ENCODE results near the gene CELSR1. TPM values are rescaled to one million over a fixed set of nuclear protein-coding genes. Genes with fewer than 3 reads are reported as not detected.

The CELSR1 gene
- total and polyA plus RNA-seq, 2 donors (not counting 1 experiment from before 2014, with no cell fraction given): 30.2 to 34.8 TPM

DNA sequence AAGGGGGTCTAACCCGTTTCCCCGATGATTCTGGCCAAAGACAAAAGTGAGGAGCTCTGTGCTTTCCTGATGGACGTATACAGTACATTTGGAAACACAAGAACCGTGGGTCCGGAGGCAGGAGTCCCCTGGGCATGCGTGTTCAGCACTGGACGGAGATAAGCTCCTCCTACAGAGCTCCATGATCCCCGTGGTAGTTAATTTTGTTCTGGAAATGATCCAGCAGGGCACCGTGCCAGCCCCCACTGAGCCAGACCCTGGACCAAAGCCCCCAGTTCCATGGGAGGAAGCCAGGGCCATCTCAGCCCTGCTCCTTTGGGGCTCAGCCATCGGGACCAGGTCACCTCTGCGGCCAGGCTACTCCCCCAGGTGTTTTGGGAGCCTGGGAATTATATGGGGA is 118.6 kb downstream of the CELSR1 start:
- Histone ChIP-seq H3K4me1 (ENCODE audit: control insufficient read depth in 2 of 2, insufficient read depth in 2 of 2, low read length in 2 of 2) (peaks cover 6 to 36% of the 10 kb centered on the region in 2 donors), H3K4me2 (replicated peaks; ENCODE audit: low read depth, low read length, poor library complexity, severe bottlenecking) (no peak overlapping the region), H3K36me3 (replicated peaks in 1 of 2; ENCODE audit: control extremely low read depth in 1 of 2, control insufficient read depth in 1 of 2, extremely low read depth in 1 of 2, insufficient read depth in 2 of 2, low read length in 1 of 2) (peaks cover 0 to 18% of the 10 kb centered on the region in 2 experiments), H3K79me2 (ENCODE audit: control insufficient read depth, insufficient read depth, low read length) (peaks cover 19% of the 10 kb centered on the region), H2AFZ (ENCODE audit: insufficient read depth, low read depth, low read length, poor library complexity, severe bottlenecking) (no peak overlapping the region), H3K27me3 (replicated peaks in 1 of 4; ENCODE audit: control extremely low read depth in 1 of 4, control insufficient read depth in 3 of 4, insufficient read depth in 4 of 4, low read length in 3 of 4) (no peaks in the 10 kb centered on the region), H3K4me3 (ENCODE audit: control extremely low read depth in 1 of 5, extremely low read depth in 1 of 5, insufficient read depth in 1 of 5, low read depth in 2 of 5, low read length in 4 of 5) (no peak overlapping the region), H3K9me3 (ENCODE audit: control extremely low read depth in 1 of 3, control insufficient read depth in 2 of 3, insufficient read depth in 1 of 3, low read length in 2 of 3) (peaks cover 0 to 8% (median 0%) of the 10 kb centered on the region in 3 donors), H4K20me1 (ENCODE audit: control insufficient read depth, insufficient read depth, low read length, poor library complexity, severe bottlenecking) (peaks cover 11% of the 10 kb centered on the region), H3K27ac (ENCODE audit: low read length in 2 of 2) (no peak overlapping the region), H3K9ac (ENCODE audit: low read length) (no peak overlapping the region)
- Mint-ChIP-seq H3K27ac (no peak overlapping the region), H3K4me3 (no peak overlapping the region), H3K27me3 (no peaks in the 10 kb centered on the region), H3K4me1 (peaks cover 13% of the 10 kb centered on the region), H3K9me3 (ENCODE audit: insufficient read depth) (no peaks in the 10 kb centered on the region)
- ChIA-PET CTCF (no interaction called here), POLR2A (no interaction called here)
- 85% methylated on average over 7 of the region's 11 CpGs for WGBS (ENCODE audit: insufficient coverage)
- intact Hi-C loops (cut with micrococcal nuclease): no loop called here
- TF ChIP-seq, protein P1, sequence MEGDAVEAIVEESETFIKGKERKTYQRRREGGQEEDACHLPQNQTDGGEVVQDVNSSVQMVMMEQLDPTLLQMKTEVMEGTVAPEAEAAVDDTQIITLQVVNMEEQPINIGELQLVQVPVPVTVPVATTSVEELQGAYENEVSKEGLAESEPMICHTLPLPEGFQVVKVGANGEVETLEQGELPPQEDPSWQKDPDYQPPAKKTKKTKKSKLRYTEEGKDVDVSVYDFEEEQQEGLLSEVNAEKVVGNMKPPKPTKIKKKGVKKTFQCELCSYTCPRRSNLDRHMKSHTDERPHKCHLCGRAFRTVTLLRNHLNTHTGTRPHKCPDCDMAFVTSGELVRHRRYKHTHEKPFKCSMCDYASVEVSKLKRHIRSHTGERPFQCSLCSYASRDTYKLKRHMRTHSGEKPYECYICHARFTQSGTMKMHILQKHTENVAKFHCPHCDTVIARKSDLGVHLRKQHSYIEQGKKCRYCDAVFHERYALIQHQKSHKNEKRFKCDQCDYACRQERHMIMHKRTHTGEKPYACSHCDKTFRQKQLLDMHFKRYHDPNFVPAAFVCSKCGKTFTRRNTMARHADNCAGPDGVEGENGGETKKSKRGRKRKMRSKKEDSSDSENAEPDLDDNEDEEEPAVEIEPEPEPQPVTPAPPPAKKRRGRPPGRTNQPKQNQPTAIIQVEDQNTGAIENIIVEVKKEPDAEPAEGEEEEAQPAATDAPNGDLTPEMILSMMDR (IDR thresholded peaks at IDR 0.05): no peak
- no peak for TF ChIP-seq EZH2 (IDR thresholded peaks at IDR 0.05; ENCODE audit: borderline replicate concordance, insufficient read depth, low read depth, low read length, poor library complexity, severe bottlenecking)
- DNase-seq (no peak), ATAC-seq (ENCODE audit: low read depth) (no peak)

DNA sequence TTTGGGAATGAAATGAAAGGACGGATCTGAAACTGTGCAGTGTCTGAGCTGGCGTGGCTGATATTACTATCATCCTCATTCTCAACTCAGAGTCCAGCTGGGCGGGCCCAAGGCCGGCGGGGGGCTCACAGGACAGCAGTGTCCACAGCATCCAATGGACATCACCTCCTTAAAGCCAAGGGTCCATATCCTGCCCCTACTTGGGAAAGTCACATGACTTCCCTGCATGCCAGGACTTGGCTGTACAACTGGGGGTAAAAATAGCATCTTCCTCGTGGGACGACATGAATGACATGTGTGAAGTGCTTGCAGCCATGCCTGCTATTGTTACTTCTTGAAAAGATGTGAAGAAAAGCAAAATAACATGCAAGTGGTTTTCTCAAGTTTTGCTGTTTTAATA is 119.7 kb downstream of the CELSR1 start:
- Histone ChIP-seq H2AFZ (ENCODE audit: insufficient read depth, low read depth, low read length, poor library complexity, severe bottlenecking) (no peak overlapping the region), H3K27me3 (replicated peaks in 1 of 4; ENCODE audit: control extremely low read depth in 1 of 4, control insufficient read depth in 3 of 4, insufficient read depth in 4 of 4, low read length in 3 of 4) (no peaks in the 10 kb centered on the region), H4K20me1 (ENCODE audit: control insufficient read depth, insufficient read depth, low read length, poor library complexity, severe bottlenecking) (peaks cover 11% of the 10 kb centered on the region), H3K4me2 (replicated peaks; ENCODE audit: low read depth, low read length, poor library complexity, severe bottlenecking) (no peak overlapping the region), H3K79me2 (ENCODE audit: control insufficient read depth, insufficient read depth, low read length) (peaks cover 13% of the 10 kb centered on the region), H3K36me3 (replicated peaks in 1 of 2; ENCODE audit: control extremely low read depth in 1 of 2, control insufficient read depth in 1 of 2, extremely low read depth in 1 of 2, insufficient read depth in 2 of 2, low read length in 1 of 2) (peaks cover 0 to 18% of the 10 kb centered on the region in 2 experiments), H3K9ac (ENCODE audit: low read length) (no peak overlapping the region), H3K4me3 (ENCODE audit: control extremely low read depth in 1 of 5, extremely low read depth in 1 of 5, insufficient read depth in 1 of 5, low read depth in 2 of 5, low read length in 4 of 5) (no peak overlapping the region), H3K27ac (ENCODE audit: low read length in 2 of 2) (no peak overlapping the region), H3K9me3 (ENCODE audit: control extremely low read depth in 1 of 3, control insufficient read depth in 2 of 3, insufficient read depth in 1 of 3, low read length in 2 of 3) (peaks cover 0 to 8% (median 0%) of the 10 kb centered on the region in 3 donors), H3K4me1 (ENCODE audit: control insufficient read depth in 2 of 2, insufficient read depth in 2 of 2, low read length in 2 of 2) (peaks cover 6 to 33% of the 10 kb centered on the region in 2 donors)
- H3K4me1 Mint-ChIP-seq: peaks cover 10% of the 10 kb centered on the region
- CTCF ChIA-PET: no interaction called here
- ATAC-seq (ENCODE audit: low read depth) (no peak), DNase-seq (no peak)
- TF ChIP-seq, protein P1 (IDR thresholded peaks at IDR 0.05): no peak
- no peak for TF ChIP-seq EZH2 (IDR thresholded peaks at IDR 0.05; ENCODE audit: borderline replicate concordance, insufficient read depth, low read depth, low read length, poor library complexity, severe bottlenecking)
- POLR2A ChIA-PET: no interaction called here
- no peaks in the 10 kb centered on the region for H3K27me3 Mint-ChIP-seq
- peak overlapping the region; percentile 11 for H3K27ac Mint-ChIP-seq
- intact Hi-C loops (cut with micrococcal nuclease): no loop called here
- 68% methylated on average over 7 of the region's 7 CpGs for WGBS (ENCODE audit: insufficient coverage)
- H3K9me3 Mint-ChIP-seq (ENCODE audit: insufficient read depth): no peaks in the 10 kb centered on the region
- no peak overlapping the region for H3K4me3 Mint-ChIP-seq
